AG04450 (cell line): ENCODE measurements around the gene PLEKHH2. TPM values are rescaled to one million over a fixed set of nuclear protein-coding genes. Genes with fewer than 3 reads are reported as not detected.
"Not testable (repeated sequence)": the region's sequence is repeated elsewhere in the genome, so short reads cannot be mapped to it uniquely, and the experiment has no call there.

Experiments
- CTCF ChIA-PET: fragments of 300-600, 350-600 bp; formaldehyde crosslinking; extraction: SDS; loops from one replicate; lab custom pipeline; 2022; ENCODE audit warnings: antibody characterized with exemption, inconsistent platforms; lab: Charles Lee
- POLR2A ChIA-PET: fragments of 350-600 bp; formaldehyde crosslinking; extraction: SDS; loops from one replicate; lab custom pipeline; 2021; ENCODE audit warnings: antibody characterized with exemption, inconsistent platforms; lab: Yijun Ruan, JAX
- DNase-seq: peaks from one replicate; pipeline ENCODE4 v3.0.0-alpha.2; 2011; ENCODE audit warnings: low read depth, low spot score
- H3K27ac ChIP-seq: one replicate; pipeline ENCODE4 v1.5.1; 2012; ENCODE audit warnings: low read depth, low read length, control low read depth
- H3K27me3 ChIP-seq: one replicate; pipeline ENCODE4 v1.6.0; 2012; ENCODE audit warnings: low read length; ENCODE audit not compliant: control insufficient read depth, insufficient read depth
- H3K4me3 ChIP-seq: 2 replicates; pipeline ENCODE4 v1.5.1; 2011; ENCODE audit warnings: mild to moderate bottlenecking, low read depth, low read length, control low read depth
- H3K9me3 ChIP-seq: 2 replicates; pipeline ENCODE4 v1.5.1; 2012; ENCODE audit warnings: low read length; ENCODE audit not compliant: control insufficient read depth, insufficient read depth
- polyA plus RNA-seq: library from polyadenylated mRNA; depleted of rRNA; stranded (reverse); fragments of >200 nt; gene quantifications from 2 replicates; pipeline ENCODE4 v1.2.3, GENCODE V29; 2011
- TF ChIP-seq, protein P1 (sequence below): IDR thresholded peaks from 2 replicates; pipeline ENCODE4 v1.5.1; 2011; ENCODE audit warnings: low read depth, low read length, control low read depth, inconsistent platforms

PLEKHH2 gene
- polyA plus RNA-seq, 1 experiment: 6.0 TPM

DNA sequence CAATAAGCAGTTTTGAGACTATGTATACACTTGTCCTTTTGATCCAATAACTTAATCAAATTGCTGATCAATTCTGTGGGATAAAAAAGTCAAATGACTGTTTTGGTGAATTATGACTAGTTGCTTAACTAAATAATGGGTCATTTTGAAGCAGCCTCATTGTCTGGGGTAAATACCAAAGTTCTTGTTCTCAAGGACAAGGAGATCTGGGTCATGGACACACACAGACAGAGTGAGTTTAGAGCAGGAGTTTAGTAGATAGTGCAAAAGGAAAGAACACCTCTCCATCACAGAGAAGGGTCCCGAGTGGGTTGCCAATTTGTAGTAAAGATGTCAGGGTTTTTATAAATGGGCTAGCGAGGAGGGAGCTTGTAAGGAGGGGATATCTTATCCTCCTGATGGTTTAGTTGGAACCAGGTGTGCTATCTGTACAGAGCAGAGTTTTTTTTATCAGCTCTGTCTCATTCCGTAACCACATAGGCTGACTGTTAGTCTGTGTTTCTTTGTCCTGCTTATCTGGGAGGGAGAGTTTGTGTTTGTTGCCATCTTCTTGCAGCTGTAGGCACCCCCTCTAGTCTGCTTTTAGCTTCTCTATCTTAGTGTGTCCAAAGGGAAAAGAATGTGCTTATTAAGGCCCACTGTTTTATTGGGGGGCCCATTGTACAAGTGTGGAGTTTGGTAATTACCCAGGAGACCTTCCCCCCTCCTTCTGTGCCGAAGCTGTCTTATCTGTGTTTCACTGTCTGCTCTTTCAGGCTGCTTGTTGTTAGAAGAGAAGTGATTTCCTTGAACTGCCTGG is 87.9 kb downstream of the PLEKHH2 start:
- ChIA-PET CTCF (no interaction called here), POLR2A (no interaction called here)
- DNase-seq: no peak

DNA sequence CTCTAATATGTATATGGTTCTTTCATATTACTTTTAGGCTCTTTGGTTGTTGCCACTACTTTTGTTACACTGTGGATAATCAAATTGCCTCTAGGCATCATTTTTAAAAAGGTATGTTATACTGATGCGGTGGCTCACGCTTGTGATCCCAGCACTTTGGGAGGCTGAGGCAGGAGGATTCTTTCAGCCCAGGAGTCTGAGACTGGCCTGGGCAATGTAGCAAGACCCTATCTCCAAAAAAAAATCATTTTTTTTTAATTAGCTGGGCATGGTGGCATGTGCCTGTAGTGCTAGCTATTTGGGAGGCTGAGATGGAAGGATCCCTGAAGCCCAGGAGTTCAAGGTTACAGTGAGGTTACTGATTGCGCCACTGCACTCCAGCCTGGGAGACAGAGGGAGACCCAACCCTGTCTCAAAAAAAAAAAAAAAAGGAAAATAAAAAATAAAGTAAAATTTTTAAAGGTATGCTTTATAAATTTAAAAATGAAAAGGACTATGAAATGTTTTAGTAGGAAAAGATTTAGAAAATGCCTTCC is 88.7 kb downstream of the PLEKHH2 start:
- Histone ChIP-seq H3K9me3 (no peaks in the 10 kb centered on the region), H3K27me3 (peaks cover 2% of the 10 kb centered on the region), H3K4me3 (no peak overlapping the region), H3K27ac (no peak overlapping the region)
- ChIA-PET CTCF (interaction anchor here (0.5 kb wide), 1 partner anchor 154 kb away, joined by 4 read pairs; no protein-coding TSS in a partner anchor), POLR2A (no interaction called here)
- DNase-seq: no peak
- TF ChIP-seq, protein P1, sequence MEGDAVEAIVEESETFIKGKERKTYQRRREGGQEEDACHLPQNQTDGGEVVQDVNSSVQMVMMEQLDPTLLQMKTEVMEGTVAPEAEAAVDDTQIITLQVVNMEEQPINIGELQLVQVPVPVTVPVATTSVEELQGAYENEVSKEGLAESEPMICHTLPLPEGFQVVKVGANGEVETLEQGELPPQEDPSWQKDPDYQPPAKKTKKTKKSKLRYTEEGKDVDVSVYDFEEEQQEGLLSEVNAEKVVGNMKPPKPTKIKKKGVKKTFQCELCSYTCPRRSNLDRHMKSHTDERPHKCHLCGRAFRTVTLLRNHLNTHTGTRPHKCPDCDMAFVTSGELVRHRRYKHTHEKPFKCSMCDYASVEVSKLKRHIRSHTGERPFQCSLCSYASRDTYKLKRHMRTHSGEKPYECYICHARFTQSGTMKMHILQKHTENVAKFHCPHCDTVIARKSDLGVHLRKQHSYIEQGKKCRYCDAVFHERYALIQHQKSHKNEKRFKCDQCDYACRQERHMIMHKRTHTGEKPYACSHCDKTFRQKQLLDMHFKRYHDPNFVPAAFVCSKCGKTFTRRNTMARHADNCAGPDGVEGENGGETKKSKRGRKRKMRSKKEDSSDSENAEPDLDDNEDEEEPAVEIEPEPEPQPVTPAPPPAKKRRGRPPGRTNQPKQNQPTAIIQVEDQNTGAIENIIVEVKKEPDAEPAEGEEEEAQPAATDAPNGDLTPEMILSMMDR: no peak

More for the DNA sequence above, 87.9 kb downstream of the PLEKHH2 start:
- TF ChIP-seq, protein P1: no peak
- H3K27me3 ChIP-seq: peaks cover 2% of the 10 kb centered on the region
- H3K9me3 ChIP-seq: no peaks in the 10 kb centered on the region
- H3K4me3 ChIP-seq: no peak overlapping the region
- no peak overlapping the region for H3K27ac ChIP-seq

DNA sequence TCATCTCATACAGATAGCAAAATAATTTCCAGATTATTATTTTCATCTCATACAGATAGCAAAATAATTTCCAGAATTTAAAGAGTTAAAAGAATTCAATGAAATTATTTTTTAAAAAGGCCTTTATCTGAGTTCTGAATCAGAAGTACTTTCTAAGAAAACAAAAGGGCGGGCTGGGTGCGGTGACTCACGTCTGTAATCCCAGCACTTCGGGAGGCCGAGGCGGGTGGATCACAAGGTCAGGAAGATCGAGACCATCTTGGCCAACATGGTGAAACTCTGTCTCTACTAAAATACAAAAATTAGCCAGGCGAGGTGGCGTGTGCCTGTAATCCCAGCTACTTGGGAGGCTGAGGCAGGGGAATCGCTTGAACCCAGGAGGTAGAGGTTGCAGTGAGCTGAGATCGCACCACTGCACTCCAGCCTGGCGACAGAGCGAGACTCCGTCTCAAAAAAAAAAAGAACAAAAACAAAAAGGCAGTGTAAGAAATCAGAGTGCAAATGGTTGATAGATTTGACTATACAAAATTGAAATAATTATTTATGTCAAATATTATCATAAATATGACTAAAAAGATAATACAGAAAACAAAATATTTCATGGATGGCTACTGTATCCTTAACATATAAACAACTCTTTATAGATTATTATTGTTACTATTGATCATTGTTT is 90.0 kb downstream of the PLEKHH2 start:
- H3K9me3 ChIP-seq, H3K27me3 ChIP-seq, CTCF ChIA-PET, H3K27ac ChIP-seq, H3K4me3 ChIP-seq, POLR2A ChIA-PET, DNase-seq: not testable (repeated sequence)

DNA sequence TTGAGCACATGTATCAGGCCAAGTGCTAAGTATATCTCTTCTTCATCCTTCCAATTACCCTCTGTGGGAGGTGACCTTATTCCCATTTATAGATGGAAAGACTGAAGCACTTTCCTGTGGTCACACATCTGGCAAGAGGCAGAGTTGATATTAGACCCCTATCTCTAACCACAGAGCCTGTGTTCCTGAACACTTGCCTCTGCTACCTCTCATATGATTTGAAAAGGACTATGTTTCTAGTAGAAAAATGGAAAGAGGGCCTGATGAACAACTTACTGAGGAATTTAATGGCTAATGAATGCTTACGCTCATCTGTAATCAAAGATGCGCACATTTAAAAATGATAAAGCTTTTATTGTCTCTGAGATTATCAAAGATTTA is 90.6 kb downstream of the PLEKHH2 start:
- no peak for DNase-seq
- Histone ChIP-seq H3K27me3 (no peaks in the 10 kb centered on the region), H3K9me3 (no peaks in the 10 kb centered on the region), H3K4me3 (no peak overlapping the region), H3K27ac (no peak overlapping the region)
- ChIA-PET CTCF (no interaction called here), POLR2A (no interaction called here)
- TF ChIP-seq, protein P1: no peak

DNA sequence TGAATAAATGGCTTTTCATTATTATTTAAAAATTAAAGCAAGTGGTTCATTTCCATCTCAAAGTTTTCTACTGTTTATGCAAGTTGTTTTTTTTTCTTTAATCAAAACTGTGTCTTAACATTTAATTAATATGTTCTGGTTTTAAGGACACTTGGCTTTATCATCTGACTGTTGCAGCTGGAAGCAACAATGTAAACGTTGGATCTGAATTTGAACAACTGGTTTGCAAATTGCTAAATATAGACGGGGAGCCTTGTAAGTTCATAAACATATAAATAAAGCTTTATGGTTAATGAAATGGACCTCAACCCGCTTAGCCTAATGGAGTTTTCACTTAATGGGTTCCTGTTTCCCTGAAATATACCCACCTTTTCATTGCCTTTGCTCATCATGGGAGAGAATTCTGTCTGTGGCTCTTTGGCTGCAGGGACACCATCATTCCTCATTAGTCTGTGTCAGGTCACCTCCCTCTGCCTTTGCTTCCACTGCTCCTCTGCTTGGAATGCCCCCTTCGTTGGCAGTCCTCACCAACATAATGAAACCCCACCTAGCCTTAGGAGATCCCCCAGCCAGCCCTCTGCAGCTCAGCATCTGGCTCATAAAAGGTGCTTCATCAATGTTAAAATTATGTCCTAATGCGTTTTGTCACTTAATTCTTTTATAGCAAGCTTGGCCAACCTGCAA is 92.6 kb downstream of the PLEKHH2 start:
- H3K27ac ChIP-seq: no peak overlapping the region
- DNase-seq: no peak
- no peaks in the 10 kb centered on the region for H3K9me3 ChIP-seq
- POLR2A ChIA-PET: no interaction called here
- no peak overlapping the region for H3K4me3 ChIP-seq
- TF ChIP-seq, protein P1: no peak
- CTCF ChIA-PET: no interaction called here
- H3K27me3 ChIP-seq: no peaks in the 10 kb centered on the region
